HG03045 (cell line): Measurements from ENCODE around the gene ARMH2.
"Not testable (repeated sequence)": the region's sequence is repeated elsewhere in the genome, so short reads cannot be mapped to it uniquely, and the experiment has no call there.

Experiments
- ATAC-seq: cut with Tn5 transposase; IDR thresholded peaks from one replicate; pipeline ENCODE4 v1.9.1; 2021; ENCODE audit warnings: mild to moderate bottlenecking, moderate library complexity; ENCODE audit not compliant: unreplicated experiment

Gene ARMH2

GRCh38 chr6:24765968-24766367 lies 32.7 kb downstream of the ARMH2 start:
- not testable (repeated sequence) for ATAC-seq

- ATAC-seq, result not testable (repeated sequence)
Observed at GRCh38 chr6:24764833-24765828, 33.6 kb downstream of the ARMH2 start.

GRCh38 chr6:24763578-24763977 lies 35.1 kb downstream of the ARMH2 start:
- ATAC-seq, result no peak

- no peak for ATAC-seq
Observed at GRCh38 chr6:24761851-24762250, 36.9 kb downstream of the ARMH2 start.

- ATAC-seq, result no peak
Observed at GRCh38 chr6:24761193-24761835, 37.4 kb downstream of the ARMH2 start.

- no peak for ATAC-seq
Observed at GRCh38 chr6:24760210-24760609, 38.5 kb downstream of the ARMH2 start.

GRCh38 chr6:24759718-24760117 lies 39.0 kb downstream of the ARMH2 start:
- no peak for ATAC-seq

- no peak for ATAC-seq
Observed at GRCh38 chr6:24757611-24758010, 41.1 kb downstream of the ARMH2 start.

GRCh38 chr6:24755279-24755678 lies 43.4 kb downstream of the ARMH2 start:
- ATAC-seq, result no peak

- ATAC-seq, result not testable (repeated sequence)
Observed at GRCh38 chr6:24754378-24754777, 44.3 kb downstream of the ARMH2 start.

- ATAC-seq, result no peak
Observed at GRCh38 chr6:24753545-24753944, 45.2 kb downstream of the ARMH2 start.

GRCh38 chr6:24752917-24753492 lies 45.7 kb downstream of the ARMH2 start:
- ATAC-seq, result no peak

GRCh38 chr6:24752503-24752902 lies 46.2 kb downstream of the ARMH2 start:
- ATAC-seq, result no peak

GRCh38 chr6:24750878-24751277 lies 47.8 kb downstream of the ARMH2 start:
- ATAC-seq, result not testable (repeated sequence)

- ATAC-seq, result no peak
Observed at GRCh38 chr6:24749297-24749696, 49.4 kb downstream of the ARMH2 start.
